NCI-H1436 treated with DMSO at 0.1 percent for 48 hours (cell line): ENCODE data around the gene GPR52.

ENCODE experiments used
- DNase-seq: peaks from one replicate; lab custom pipeline; 2025; lab: John Stamatoyannopoulos, UW

Gene GPR52

DNA sequence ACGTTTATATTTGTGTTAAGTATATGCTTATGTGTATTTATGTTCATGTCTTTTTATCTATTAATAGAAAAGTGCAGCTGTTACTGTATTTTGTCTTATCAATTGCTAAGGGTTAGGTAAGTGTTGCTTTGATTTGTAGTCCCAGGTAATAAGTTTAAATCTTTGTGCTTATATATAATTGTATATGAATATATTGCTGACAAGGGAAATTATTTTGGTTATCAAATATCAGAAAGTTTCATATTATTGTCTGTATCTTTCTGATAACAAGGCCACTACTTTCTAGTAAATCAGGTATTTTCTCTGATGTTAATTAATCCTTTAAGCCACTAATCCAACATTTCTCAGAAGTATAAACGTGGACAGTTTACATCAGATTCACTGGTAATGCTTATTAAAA lies 21.3 kb downstream of the GPR52 start:
- DNase-seq, result no peak

DNA sequence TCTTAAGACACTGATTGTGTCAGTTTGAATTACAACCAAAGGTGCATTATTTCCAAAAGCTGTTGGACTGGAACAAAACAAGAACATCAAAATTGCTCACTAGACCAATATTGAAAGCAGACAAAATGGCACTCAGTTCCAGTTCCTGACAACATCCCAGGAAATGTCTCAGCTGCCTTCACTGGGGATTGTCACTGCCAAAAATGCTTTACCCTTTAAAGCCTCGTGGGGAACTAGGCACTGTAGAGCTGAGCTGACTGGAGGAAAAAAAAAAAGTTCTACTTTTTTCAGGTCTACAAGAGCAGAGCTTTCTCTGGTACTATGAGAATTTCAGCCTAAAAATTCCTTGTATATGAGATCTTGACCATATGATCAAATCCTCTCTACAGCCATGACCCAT lies 21.9 kb downstream of the GPR52 start:
- no peak for DNase-seq

DNA sequence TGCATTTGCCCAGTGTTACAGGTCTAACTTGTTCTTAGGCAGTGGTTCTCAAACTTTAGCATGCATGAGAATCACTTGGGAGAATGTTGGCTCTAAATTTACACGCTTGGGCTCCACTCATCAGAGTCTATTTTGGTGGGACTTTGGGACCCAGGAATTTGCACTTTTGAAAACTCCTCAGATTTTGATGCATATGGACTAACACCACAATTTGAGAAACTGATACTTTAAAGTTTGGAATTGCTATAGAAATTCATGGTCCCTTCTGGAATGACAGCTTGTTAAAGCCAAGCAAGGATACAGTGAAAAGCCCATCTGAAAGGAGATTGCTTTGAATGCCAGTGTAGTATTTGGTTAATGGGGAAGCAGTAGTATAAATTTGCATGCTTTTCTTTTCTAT lies 31.5 kb downstream of the GPR52 start:
- no peak for DNase-seq

DNA sequence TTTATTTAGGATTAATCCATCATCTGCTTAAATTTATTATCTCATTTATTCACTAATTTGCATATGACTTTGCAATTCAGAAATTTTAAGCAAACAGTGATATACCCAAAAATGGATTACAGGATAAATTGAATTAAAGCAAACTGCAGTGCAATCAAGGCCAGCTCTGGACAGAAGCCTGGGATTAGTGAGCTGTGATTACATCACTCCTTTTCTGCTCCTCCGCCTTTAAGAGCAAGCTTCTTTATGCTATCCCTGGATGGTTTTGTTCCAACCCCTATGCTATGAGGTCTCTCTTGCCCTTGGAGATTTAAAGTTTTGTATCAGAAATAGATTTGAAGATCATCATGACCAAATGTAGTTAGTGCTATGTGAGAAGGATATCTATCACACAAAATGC lies 32.6 kb downstream of the GPR52 start:
- DNase-seq, result no peak

DNA sequence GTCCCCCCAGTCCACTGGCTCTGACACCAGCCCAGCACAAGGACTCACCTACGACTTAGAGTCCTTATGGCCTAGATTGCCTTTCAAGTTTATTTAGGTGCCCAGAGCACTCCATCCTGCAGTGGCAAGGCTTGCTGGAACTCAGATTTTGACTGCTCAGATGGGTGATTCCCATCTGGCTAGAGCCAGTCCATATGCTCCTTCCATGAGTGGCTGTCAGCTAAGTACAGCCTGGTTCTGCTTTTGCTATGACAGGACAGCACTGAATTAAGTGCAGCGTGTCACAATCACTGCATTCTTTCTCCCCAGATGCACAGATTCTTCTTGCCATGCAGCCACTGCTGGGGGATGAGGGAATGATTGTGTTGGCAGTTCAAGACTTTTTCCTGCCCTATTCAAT lies 43.8 kb downstream of the GPR52 start:
- no peak for DNase-seq

DNA sequence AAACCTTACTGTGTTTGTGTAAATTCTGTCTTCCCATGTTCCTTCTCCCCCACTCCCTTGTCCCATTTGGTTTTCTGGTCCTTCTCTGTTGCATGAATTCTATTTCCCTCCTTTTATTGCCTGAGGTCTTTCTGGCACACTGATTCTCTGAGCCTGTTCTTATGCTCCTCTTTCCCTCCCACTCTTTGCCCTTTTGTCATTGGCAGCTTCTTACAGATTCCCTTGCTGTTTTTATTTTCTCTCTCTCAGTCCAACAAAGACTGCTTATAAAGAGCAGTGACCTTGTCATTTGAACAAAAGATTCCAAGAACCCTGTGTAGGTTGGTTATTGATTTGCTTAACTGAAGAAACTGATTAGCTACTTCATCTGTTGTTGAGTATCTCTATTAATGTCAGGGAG lies 49.7 kb downstream of the GPR52 start:
- no peak for DNase-seq
